NCI-H146 (cell line): ENCODE data around the gene TAL1.

Source experiments
- DNase-seq: peaks from one replicate; lab custom pipeline; 2025; lab: John Stamatoyannopoulos, UW

TAL1 gene

GRCh38 chr1:47188791-47189785, 42.9 kb downstream of the TAL1 start:
- no peak for DNase-seq

- DNase-seq = no peak
Measured at GRCh38 chr1:47187926-47188250, 44.1 kb downstream of the TAL1 start.

GRCh38 chr1:47187231-47187925, 44.6 kb downstream of the TAL1 start:
- DNase-seq = no peak

- no peak for DNase-seq
Measured at GRCh38 chr1:47186267-47187185, 45.5 kb downstream of the TAL1 start.

- DNase-seq = no peak
Measured at GRCh38 chr1:47184822-47185677, 47.0 kb downstream of the TAL1 start.

GRCh38 chr1:47184090-47184821, 47.8 kb downstream of the TAL1 start:
- DNase-seq = no peak

GRCh38 chr1:47183308-47184089, 48.5 kb downstream of the TAL1 start:
- DNase-seq = no peak

- no peak for DNase-seq
Measured at GRCh38 chr1:47182676-47183235, 49.3 kb downstream of the TAL1 start.

- no peak for DNase-seq
Measured at GRCh38 chr1:47181955-47182675, 49.9 kb downstream of the TAL1 start.

- no peak for DNase-seq
Measured at GRCh38 chr1:47181095-47181954, 50.7 kb downstream of the TAL1 start.

- DNase-seq = no peak
Measured at GRCh38 chr1:47180603-47181094, 51.4 kb downstream of the TAL1 start.

- DNase-seq = no peak
Measured at GRCh38 chr1:47179988-47180563, 51.9 kb downstream of the TAL1 start.

- DNase-seq = peak; percentile 53
Measured at GRCh38 chr1:47179017-47179987, 52.7 kb downstream of the TAL1 start.

- DNase-seq = no peak
Measured at GRCh38 chr1:47178654-47179016, 53.4 kb downstream of the TAL1 start.

GRCh38 chr1:47178020-47178419, 54.0 kb downstream of the TAL1 start:
- DNase-seq = no peak
